K562 (cell line): ENCODE measurements around the gene INO80. TPM values are rescaled to one million over a fixed set of nuclear protein-coding genes. Genes with fewer than 3 reads are reported as not detected.

Experiments
- ARNT ChIP-seq, 2 experiments: fragments of 450-650 bp; IDR thresholded peaks; 2 replicates each; pipeline ENCODE4 v1.6.1; 2016; ENCODE audit warnings: mild to moderate bottlenecking in 1 of 2
- CAMTA2 ChIP-seq: fragments of 250-450 bp; sonication (Bioruptor Pico); conservative IDR thresholded peaks from 2 replicates; pipeline ENCODE4 v1.5.1; 2022
- E2F6 ChIP-seq, 2 experiments: IDR thresholded peaks; 2 replicates each; pipeline ENCODE4 v1.6.1; 2011; ENCODE audit warnings: borderline replicate concordance in 1 of 2, control low read depth in 1 of 2, low read depth in 1 of 2, low read length in 1 of 2, mild to moderate bottlenecking in 1 of 2, mixed read lengths in 1 of 2, moderate library complexity in 1 of 2; ENCODE audit not compliant: insufficient read depth in 1 of 2, insufficient read length in 1 of 2, poor library complexity in 1 of 2, severe bottlenecking in 1 of 2; ENCODE audit errors: extremely low read depth in 1 of 2
- ELF1 ChIP-seq: fragments of 200-800 bp; sonication (Bioruptor generic); IDR thresholded peaks from 2 replicates; pipeline ENCODE4 v1.6.1; 2016; ENCODE audit warnings: missing genetic modification characterization, missing compliant biosample characterization
- POLR3A ChIP-seq: IDR thresholded peaks from 2 replicates; pipeline ENCODE4 v1.6.1; 2011; ENCODE audit warnings: borderline replicate concordance, mild to moderate bottlenecking, moderate library complexity; ENCODE audit not compliant: insufficient read length, insufficient read depth; ENCODE audit errors: extremely low read depth
- SAFB ChIP-seq: fragments of 200-400 bp; formaldehyde crosslinking; IDR thresholded peaks from 2 replicates; pipeline ENCODE4 v1.6.1; 2017; ENCODE audit warnings: low read depth, low read length, borderline replicate concordance
- SP2 ChIP-seq: IDR thresholded peaks from 2 replicates; pipeline ENCODE4 v1.6.1; 2011; ENCODE audit warnings: mild to moderate bottlenecking, low read depth, low read length, moderate library complexity; ENCODE audit not compliant: poor library complexity, severe bottlenecking; ENCODE audit errors: extremely low read depth
- SUPT5H ChIP-seq: fragments of 450-650 bp; IDR thresholded peaks from 2 replicates; pipeline ENCODE4 v1.6.1; 2016
- ZBTB26 ChIP-seq: fragments of 450-650 bp; formaldehyde crosslinking; IDR thresholded peaks from 2 replicates; pipeline ENCODE4 v1.4.0; 2022; ENCODE audit warnings: missing genetic modification characterization
- ZC3H8 ChIP-seq: fragments of 450-650 bp; IDR thresholded peaks from 2 replicates; pipeline ENCODE4 v1.6.1; 2017
- ZKSCAN1 ChIP-seq: fragments of 150-350 bp; IDR thresholded peaks from 2 replicates; pipeline ENCODE4 v1.6.1; 2016; ENCODE audit warnings: low read depth, low read length
- ZNF512 ChIP-seq: IDR thresholded peaks from 2 replicates; pipeline ENCODE4 v1.6.1; 2016; ENCODE audit warnings: missing genetic modification characterization, missing compliant biosample characterization
- ZNF699 ChIP-seq: fragments of 250-450 bp; sonication (Bioruptor Pico); IDR thresholded peaks from 2 replicates; pipeline ENCODE4 v1.8.0; 2021; ENCODE audit warnings: mild to moderate bottlenecking, moderate library complexity; ENCODE audit not compliant: insufficient replicate concordance
- ZNF75A ChIP-seq: fragments of 450-650 bp; formaldehyde crosslinking; IDR thresholded peaks from 2 replicates; pipeline ENCODE4 v1.4.0; 2020; ENCODE audit warnings: mild to moderate bottlenecking
- polyA plus RNA-seq, 8 experiments: library from polyadenylated mRNA; depleted of rRNA in 4 of 8; stranded (reverse) in 5 of 8; unstranded in 3 of 8; fragments of >200 nt; fragmentation: Nextera tagmentation in 2 of 8; fragmentation: Illumina TruSeq in 1 of 8; extraction: Ambion mirVana in 2 of 8; extraction: Trizol in 1 of 8; gene quantifications; 2 replicates each; pipeline versions ENCODE4 v1.2.1 to v1.2.3, GENCODE V29; 2011 to 2014; ENCODE audit warnings: inconsistent platforms in 1 of 8, missing spikeins in 1 of 8
- total RNA-seq, 7 experiments: library from RNA; depleted of rRNA in 6 of 7; stranded (reverse); fragments of >200 nt in 6 of 7; fragmentation: Illumina TruSeq in 2 of 7; extraction: Trizol in 2 of 7; gene quantifications; 2 replicates each; pipeline versions ENCODE4 v1.2.1 to v1.2.3, GENCODE V29; 2011 to 2021; ENCODE audit warnings: low replicate concordance in 1 of 7
- TF ChIP-seq, protein P1 (sequence below): fragments of 450-650 bp; IDR thresholded peaks from 2 replicates; pipeline ENCODE4 v1.6.1; 2017; ENCODE audit warnings: antibody characterized with exemption, mild to moderate bottlenecking
- TF ChIP-seq, protein P2 (sequence below): fragments of 250-450 bp; sonication (Bioruptor Pico); IDR thresholded peaks from 2 replicates; pipeline ENCODE4 v1.8.0; 2021; ENCODE audit warnings: moderate library complexity, mild to moderate bottlenecking, inconsistent platforms
- TF ChIP-seq, protein P3 (sequence below): fragments of 450-650 bp; IDR thresholded peaks from 2 replicates; pipeline ENCODE4 v1.6.1; 2016; ENCODE audit warnings: antibody characterized with exemption

INO80 gene
- total and polyA plus RNA-seq, 9 of the 15 experiments (the other 6 are each of a cell fraction or from before 2014, with no cell fraction given), result 1.1 to 25.7 (median 19.9) TPM

GRCh38 chr15:40941528-40942336, 174.3 kb downstream of the INO80 start (continued):
- TF ChIP-seq, protein P1, sequence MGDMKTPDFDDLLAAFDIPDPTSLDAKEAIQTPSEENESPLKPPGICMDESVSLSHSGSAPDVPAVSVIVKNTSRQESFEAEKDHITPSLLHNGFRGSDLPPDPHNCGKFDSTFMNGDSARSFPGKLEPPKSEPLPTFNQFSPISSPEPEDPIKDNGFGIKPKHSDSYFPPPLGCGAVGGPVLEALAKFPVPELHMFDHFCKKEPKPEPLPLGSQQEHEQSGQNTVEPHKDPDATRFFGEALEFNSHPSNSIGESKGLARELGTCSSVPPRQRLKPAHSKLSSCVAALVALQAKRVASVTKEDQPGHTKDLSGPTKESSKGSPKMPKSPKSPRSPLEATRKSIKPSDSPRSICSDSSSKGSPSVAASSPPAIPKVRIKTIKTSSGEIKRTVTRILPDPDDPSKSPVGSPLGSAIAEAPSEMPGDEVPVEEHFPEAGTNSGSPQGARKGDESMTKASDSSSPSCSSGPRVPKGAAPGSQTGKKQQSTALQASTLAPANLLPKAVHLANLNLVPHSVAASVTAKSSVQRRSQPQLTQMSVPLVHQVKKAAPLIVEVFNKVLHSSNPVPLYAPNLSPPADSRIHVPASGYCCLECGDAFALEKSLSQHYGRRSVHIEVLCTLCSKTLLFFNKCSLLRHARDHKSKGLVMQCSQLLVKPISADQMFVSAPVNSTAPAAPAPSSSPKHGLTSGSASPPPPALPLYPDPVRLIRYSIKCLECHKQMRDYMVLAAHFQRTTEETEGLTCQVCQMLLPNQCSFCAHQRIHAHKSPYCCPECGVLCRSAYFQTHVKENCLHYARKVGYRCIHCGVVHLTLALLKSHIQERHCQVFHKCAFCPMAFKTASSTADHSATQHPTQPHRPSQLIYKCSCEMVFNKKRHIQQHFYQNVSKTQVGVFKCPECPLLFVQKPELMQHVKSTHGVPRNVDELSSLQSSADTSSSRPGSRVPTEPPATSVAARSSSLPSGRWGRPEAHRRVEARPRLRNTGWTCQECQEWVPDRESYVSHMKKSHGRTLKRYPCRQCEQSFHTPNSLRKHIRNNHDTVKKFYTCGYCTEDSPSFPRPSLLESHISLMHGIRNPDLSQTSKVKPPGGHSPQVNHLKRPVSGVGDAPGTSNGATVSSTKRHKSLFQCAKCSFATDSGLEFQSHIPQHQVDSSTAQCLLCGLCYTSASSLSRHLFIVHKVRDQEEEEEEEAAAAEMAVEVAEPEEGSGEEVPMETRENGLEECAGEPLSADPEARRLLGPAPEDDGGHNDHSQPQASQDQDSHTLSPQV, result peak; percentile 48; the same call in 1 of the 2 replicates
- TF ChIP-seq, protein P2, sequence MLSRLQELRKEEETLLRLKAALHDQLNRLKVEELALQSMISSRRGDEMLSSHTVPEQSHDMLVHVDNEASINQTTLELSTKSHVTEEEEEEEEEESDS (CRISPR knock-in tag), result no peak
- TF ChIP-seq ZKSCAN1 (no peak), ZNF512 (tag) (no peak), E2F6 (IDR thresholded peaks at IDR 0.05; ENCODE audit: borderline replicate concordance in 1 of 2, extremely low read depth in 1 of 2, insufficient read depth in 1 of 2, insufficient read length in 1 of 2, low read depth in 1 of 2, low read length in 1 of 2, poor library complexity in 1 of 2, severe bottlenecking in 1 of 2) (peak in 1 of 2 experiments; percentile 82), SP2 (no peak), ELF1 (tag) (peak; percentile 89), SAFB (no peak), ZBTB26 (CRISPR knock-in tag) (no peak), ZNF699 (CRISPR knock-in tag) (no peak), ZC3H8 (no peak), CAMTA2 (CRISPR knock-in tag) (no peak), ZNF75A (CRISPR knock-in tag) (no peak), POLR3A (no peak), SUPT5H (no peak), ARNT (IDR thresholded peaks at IDR 0.05) (no peak)
- TF ChIP-seq, protein P3, sequence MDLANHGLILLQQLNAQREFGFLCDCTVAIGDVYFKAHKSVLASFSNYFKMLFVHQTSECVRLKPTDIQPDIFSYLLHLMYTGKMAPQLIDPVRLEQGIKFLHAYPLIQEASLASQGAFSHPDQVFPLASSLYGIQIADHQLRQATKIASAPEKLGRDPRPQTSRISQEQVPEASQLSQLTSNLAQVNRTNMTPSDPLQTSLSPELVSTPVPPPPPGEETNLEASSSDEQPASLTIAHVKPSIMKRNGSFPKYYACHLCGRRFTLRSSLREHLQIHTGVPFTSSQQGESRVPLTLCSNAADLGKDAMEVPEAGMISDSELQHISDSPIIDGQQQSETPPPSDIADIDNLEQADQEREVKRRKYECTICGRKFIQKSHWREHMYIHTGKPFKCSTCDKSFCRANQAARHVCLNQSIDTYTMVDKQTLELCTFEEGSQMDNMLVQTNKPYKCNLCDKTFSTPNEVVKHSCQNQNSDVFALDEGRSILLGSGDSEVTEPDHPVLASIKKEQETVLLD, result no peak
